HepG2 (cell line): Measurements from ENCODE around the gene TBC1D22A. TPM values are rescaled to one million over a fixed set of nuclear protein-coding genes. Genes with fewer than 3 reads are reported as not detected.

Experiments used
- ATAC-seq: fragments of 200-7000 bp; cut with Tn5 transposase; 3 replicates; pipeline ENCODE4 v1.9.1; 2020; ENCODE audit warnings: mild to moderate bottlenecking, moderate library complexity
- BruUV-seq: library from RNA; stranded (reverse); fragments of 400-500 nt; replicated peaks from 2 replicates; lab custom pipeline; 2021; lab: Mats Ljungman, UMichigan
- CTCF ChIA-PET: fragments of 300-600 bp; formaldehyde crosslinking; extraction: SDS; loops from one replicate; lab custom pipeline; 2021; ENCODE audit warnings: low total read pairs, inconsistent platforms, low intra/inter-chr PET ratio; lab: Yijun Ruan, JAX
- POLR2A ChIA-PET: fragments of 350-600 bp; sonication (Branson Sonifier 250); formaldehyde crosslinking; loops from one replicate; lab custom pipeline; 2020; ENCODE audit warnings: antibody characterized with exemption, inconsistent platforms; lab: Yijun Ruan, JAX
- DNase-seq: peaks from one replicate; pipeline ENCODE4 v3.0.0-alpha.2; 2015; ENCODE audit warnings: low spot score
- FAIRE-seq: peaks from 3 replicates; lab custom pipeline; 2011; peaks lifted over from hg19 to GRCh38; lab: Jason Lieb, UNC
- H2AFZ ChIP-seq: one replicate; pipeline ENCODE4 v1.6.1; 2011; ENCODE audit warnings: low read length, inconsistent platforms
- H3K27ac ChIP-seq: fragments of 300-600 bp; 3 replicates; pipeline ENCODE4 v1.8.0; 2011; ENCODE audit warnings: mixed run types, mild to moderate bottlenecking, mixed read lengths, low read length, inconsistent platforms; ENCODE audit not compliant: insufficient read depth; ENCODE audit errors: extremely low read length
- H3K27me3 ChIP-seq, 2 experiments: fragments of 200-600 bp in 1 of 2; 2 replicates in 1 of 2; 3 replicates in 1 of 2; pipeline versions ENCODE4 v1.6.0 to v1.8.0; 2011; ENCODE audit warnings: low read length in 2 of 2, mild to moderate bottlenecking in 2 of 2, moderate library complexity in 2 of 2, inconsistent platforms in 1 of 2; ENCODE audit not compliant: insufficient read depth in 2 of 2, control insufficient read depth in 1 of 2
- H3K36me3 ChIP-seq, 2 experiments: fragments of 200-600 bp in 1 of 2; replicated peaks in 1 of 2; 2 replicates in 1 of 2; 3 replicates in 1 of 2; pipeline versions ENCODE4 v1.5.1 to v1.8.0; 2011; ENCODE audit warnings: low read length in 2 of 2, inconsistent platforms in 1 of 2; ENCODE audit not compliant: insufficient read depth in 2 of 2, control insufficient read depth in 1 of 2
- H3K4me1 ChIP-seq: 2 replicates; pipeline ENCODE4 v1.5.1; 2012; ENCODE audit warnings: low read length, inconsistent platforms; ENCODE audit not compliant: insufficient read depth
- H3K4me2 ChIP-seq: 2 replicates; pipeline ENCODE4 v1.6.0; 2011; ENCODE audit warnings: low read depth, low read length, inconsistent platforms
- H3K4me3 ChIP-seq, 3 experiments: fragments of 200-600 bp in 1 of 3; sonication (generic), shearing (Covaris generic) in 1 of 3; replicated peaks in 1 of 3; 2 replicates each; pipeline ENCODE4 v1.5.1; 2011 to 2016; ENCODE audit warnings: low read length in 3 of 3, inconsistent platforms in 2 of 3, low read depth in 2 of 3, mild to moderate bottlenecking in 2 of 3, control low read depth in 1 of 3, mixed read lengths in 1 of 3; ENCODE audit not compliant: insufficient read depth in 1 of 3
- H3K79me2 ChIP-seq: one replicate; pipeline ENCODE4 v1.6.1; 2011; ENCODE audit warnings: low read length, inconsistent platforms; ENCODE audit not compliant: insufficient read depth
- H3K9ac ChIP-seq: 2 replicates; pipeline ENCODE4 v1.6.0; 2011; ENCODE audit warnings: mild to moderate bottlenecking, low read depth, low read length, inconsistent platforms; ENCODE audit not compliant: insufficient read depth
- H3K9me3 ChIP-seq: 2 replicates; pipeline ENCODE4 v1.5.1; 2012; ENCODE audit warnings: mild to moderate bottlenecking, low read length
- H4K20me1 ChIP-seq: 2 replicates; pipeline ENCODE4 v1.6.0; 2011; ENCODE audit warnings: inconsistent platforms, mild to moderate bottlenecking, low read length, moderate library complexity; ENCODE audit not compliant: insufficient read depth
- FOXJ3 ChIP-seq: sonication (generic); formaldehyde crosslinking; IDR thresholded peaks from 2 replicates; pipeline ENCODE4 v1.4.0; 2020; ENCODE audit warnings: missing genetic modification reagents, mild to moderate bottlenecking, borderline replicate concordance
- RBAK ChIP-seq: sonication (generic); formaldehyde crosslinking; IDR thresholded peaks from 2 replicates; pipeline ENCODE4 v1.5.1; 2020; ENCODE audit warnings: mild to moderate bottlenecking, missing genetic modification reagents
- SP4 ChIP-seq: sonication (generic); formaldehyde crosslinking; IDR thresholded peaks from 2 replicates; pipeline ENCODE4 v1.8.1; 2023; ENCODE audit warnings: mild to moderate bottlenecking, missing genetic modification reagents
- ZMAT3 ChIP-seq: sonication (generic); formaldehyde crosslinking; conservative IDR thresholded peaks from 2 replicates; pipeline ENCODE4 v1.7.0; 2021; ENCODE audit warnings: missing genetic modification reagents
- ZMYM3 ChIP-seq: sonication (generic); formaldehyde crosslinking; IDR thresholded peaks from 2 replicates; pipeline ENCODE4 v1.5.1; 2020; ENCODE audit warnings: mild to moderate bottlenecking, missing genetic modification reagents
- ZNF124 ChIP-seq: sonication (generic); formaldehyde crosslinking; IDR thresholded peaks from 2 replicates; pipeline ENCODE4 v1.4.0; 2020; ENCODE audit warnings: missing genetic modification reagents
- ZNF546 ChIP-seq: sonication (generic); formaldehyde crosslinking; conservative IDR thresholded peaks from 2 replicates; pipeline ENCODE4 v1.8.1; 2023; ENCODE audit warnings: mild to moderate bottlenecking, missing genetic modification reagents
- ZNF598 ChIP-seq: sonication (generic); formaldehyde crosslinking; IDR thresholded peaks from 2 replicates; pipeline ENCODE4 v1.5.1; 2020; ENCODE audit warnings: mild to moderate bottlenecking, missing genetic modification reagents, borderline replicate concordance
- ZNF816 ChIP-seq: sonication (generic); formaldehyde crosslinking; IDR thresholded peaks from 2 replicates; pipeline ENCODE4 v1.8.0; 2022; ENCODE audit warnings: missing genetic modification reagents, mild to moderate bottlenecking, borderline replicate concordance
- ZNF883 ChIP-seq: sonication (generic); formaldehyde crosslinking; IDR thresholded peaks from 2 replicates; pipeline ENCODE4 v1.5.1; 2020; ENCODE audit warnings: mild to moderate bottlenecking, missing genetic modification reagents; ENCODE audit errors: not compliant biosample characterization
- ZSCAN12 ChIP-seq: sonication (generic); formaldehyde crosslinking; IDR thresholded peaks from 2 replicates; pipeline ENCODE4 v1.9.0; 2021; ENCODE audit warnings: mild to moderate bottlenecking, missing genetic modification reagents
- WGBS: methylation state at CpG from one replicate; pipeline ENCODE4 v1.1.6; 2017; ENCODE audit warnings: low lambda C conversion rate; 5-methylcytosine and 5-hydroxymethylcytosine counted together
- in situ Hi-C: cut with HindIII; loops from 2 replicates; pipeline ENCODE4 v1.10.0; 2017; ENCODE audit warnings: low pct_unique_long_range_greater_than_20kb; ENCODE audit not compliant: extremely low pct_ligation_motif_present
- intact Hi-C: fragments of 100-400 bp; cut with micrococcal nuclease; formaldehyde crosslinking; loops from one replicate; pipeline ENCODE4 v1.10.0; 2022; ENCODE audit not compliant: unreplicated experiment
- polyA plus RNA-seq, 8 experiments: library from polyadenylated mRNA; depleted of rRNA in 3 of 8; stranded (reverse) in 7 of 8; unstranded in 1 of 8; fragments of >200 nt; fragmentation: Illumina TruSeq in 4 of 8; extraction: Trizol in 4 of 8; gene quantifications; 2 replicates each; pipeline versions ENCODE4 v1.2.1 to v1.2.3, GENCODE V29; 2011 to 2016; ENCODE audit warnings: low read depth in 4 of 8, missing spikeins in 1 of 8, mixed read lengths in 1 of 8; ENCODE audit not compliant: insufficient read depth in 1 of 8
- total RNA-seq, 5 experiments: library from RNA; depleted of rRNA; stranded (reverse); fragments of >200 nt; fragmentation: Illumina TruSeq; extraction: Trizol; gene quantifications; 2 replicates each; pipeline ENCODE4 v1.2.3, GENCODE V29; 2016; ENCODE audit warnings: low read depth in 1 of 5
- TF ChIP-seq, protein P1 (sequence below): sonication (generic); formaldehyde crosslinking; IDR thresholded peaks from 2 replicates; pipeline ENCODE4 v1.4.0; 2020; ENCODE audit warnings: mild to moderate bottlenecking, missing genetic modification reagents
- TF ChIP-seq, protein P2 (sequence below): IDR thresholded peaks from 2 replicates; pipeline ENCODE4 v1.6.1; 2016
- TF ChIP-seq, protein P3 (sequence below): sonication (generic); formaldehyde crosslinking; IDR thresholded peaks from 2 replicates; pipeline ENCODE4 v1.4.0; 2020; ENCODE audit warnings: mild to moderate bottlenecking, missing genetic modification reagents, borderline replicate concordance
- TF ChIP-seq, protein P4 (sequence below): sonication (generic); formaldehyde crosslinking; IDR thresholded peaks from 2 replicates; pipeline ENCODE4 v1.5.0; 2020; ENCODE audit warnings: missing genetic modification reagents

TBC1D22A gene
- total and polyA plus RNA-seq, 2 of the 13 experiments (the other 11 are each of a cell fraction or from before 2014, with no cell fraction given) = 17.3 to 18.0 TPM

DNA sequence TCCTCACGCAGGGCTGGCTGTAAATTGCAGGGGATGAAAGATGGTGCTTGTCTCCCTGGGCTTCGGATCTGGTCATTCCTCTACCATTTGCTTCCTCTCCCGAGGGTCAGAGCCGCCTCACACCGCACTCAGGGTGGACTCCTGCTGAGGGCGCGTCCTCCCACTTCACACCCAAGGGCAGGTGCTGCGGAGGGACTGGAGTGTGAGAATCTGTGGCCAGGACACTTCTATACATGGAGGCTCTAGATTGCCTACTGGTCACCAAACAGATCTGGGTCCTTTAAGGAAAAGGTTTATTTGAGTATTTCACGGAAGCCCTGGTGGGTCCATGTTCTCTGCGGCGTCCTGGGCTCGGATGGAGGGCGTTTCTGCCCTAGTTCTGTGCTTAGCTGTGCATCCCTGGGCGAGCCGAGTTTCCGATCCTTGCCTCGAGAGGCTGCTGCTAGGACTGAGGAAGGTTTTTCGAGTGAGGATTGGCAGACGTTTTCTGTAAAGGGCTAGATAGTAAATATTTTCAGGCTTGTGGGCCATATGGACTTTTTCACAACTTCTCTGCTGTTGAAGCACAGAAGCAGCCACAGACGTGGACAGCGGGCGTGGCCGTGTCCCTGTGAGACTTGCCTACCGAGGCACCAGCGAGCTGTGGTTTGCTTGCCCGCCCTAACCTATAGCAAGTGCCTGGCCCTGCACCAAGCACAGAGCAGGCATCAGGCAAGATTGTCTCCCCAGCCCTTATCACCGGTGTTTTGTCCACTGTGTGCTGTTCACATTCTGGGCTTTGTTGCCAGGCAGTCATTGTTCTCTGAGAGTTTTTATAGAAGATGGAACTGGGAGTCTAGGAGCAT is 279.0 kb downstream of the TBC1D22A start:
- Histone ChIP-seq H4K20me1 (no peaks in the 10 kb centered on the region; the same call in 1 of the 2 replicates), H3K36me3 (peaks cover 0 to 2% of the 10 kb centered on the region in 2 experiments; a peak in 2 of 5 replicates), H3K4me1 (peaks cover 20% of the 10 kb centered on the region), H3K4me3 (no peak overlapping the region), H3K9me3 (no peaks in the 10 kb centered on the region), H3K4me2 (no peak overlapping the region), H3K27ac (no peak overlapping the region), H2AFZ (no peak overlapping the region), H3K9ac (no peak overlapping the region), H3K79me2 (no peaks in the 10 kb centered on the region), H3K27me3 (no peaks in the 10 kb centered on the region)
- CTCF ChIA-PET = no interaction called here
- no peak for DNase-seq
- ATAC-seq = no peak
- intact Hi-C loops (no loop called here), in situ Hi-C loops (no loop called here)
- WGBS = 97% methylated on average over 26 of the region's 27 CpGs
- TF ChIP-seq SP4 (CRISPR knock-in tag) (no peak), RBAK (CRISPR knock-in tag) (no peak), ZNF124 (CRISPR knock-in tag) (no peak), ZNF598 (CRISPR knock-in tag) (no peak), ZNF816 (CRISPR knock-in tag) (no peak), ZMAT3 (CRISPR knock-in tag) (no peak), ZNF883 (CRISPR knock-in tag) (no peak), FOXJ3 (CRISPR knock-in tag) (no peak), ZMYM3 (CRISPR knock-in tag) (no peak), ZNF546 (CRISPR knock-in tag) (no peak), ZSCAN12 (CRISPR knock-in tag) (no peak)
- TF ChIP-seq, protein P1, sequence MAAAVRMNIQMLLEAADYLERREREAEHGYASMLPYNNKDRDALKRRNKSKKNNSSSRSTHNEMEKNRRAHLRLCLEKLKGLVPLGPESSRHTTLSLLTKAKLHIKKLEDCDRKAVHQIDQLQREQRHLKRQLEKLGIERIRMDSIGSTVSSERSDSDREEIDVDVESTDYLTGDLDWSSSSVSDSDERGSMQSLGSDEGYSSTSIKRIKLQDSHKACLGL (CRISPR knock-in tag) = no peak
- TF ChIP-seq, protein P2, sequence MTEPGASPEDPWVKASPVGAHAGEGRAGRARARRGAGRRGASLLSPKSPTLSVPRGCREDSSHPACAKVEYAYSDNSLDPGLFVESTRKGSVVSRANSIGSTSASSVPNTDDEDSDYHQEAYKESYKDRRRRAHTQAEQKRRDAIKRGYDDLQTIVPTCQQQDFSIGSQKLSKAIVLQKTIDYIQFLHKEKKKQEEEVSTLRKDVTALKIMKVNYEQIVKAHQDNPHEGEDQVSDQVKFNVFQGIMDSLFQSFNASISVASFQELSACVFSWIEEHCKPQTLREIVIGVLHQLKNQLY (CRISPR knock-in tag) = no peak
- TF ChIP-seq, protein P3, sequence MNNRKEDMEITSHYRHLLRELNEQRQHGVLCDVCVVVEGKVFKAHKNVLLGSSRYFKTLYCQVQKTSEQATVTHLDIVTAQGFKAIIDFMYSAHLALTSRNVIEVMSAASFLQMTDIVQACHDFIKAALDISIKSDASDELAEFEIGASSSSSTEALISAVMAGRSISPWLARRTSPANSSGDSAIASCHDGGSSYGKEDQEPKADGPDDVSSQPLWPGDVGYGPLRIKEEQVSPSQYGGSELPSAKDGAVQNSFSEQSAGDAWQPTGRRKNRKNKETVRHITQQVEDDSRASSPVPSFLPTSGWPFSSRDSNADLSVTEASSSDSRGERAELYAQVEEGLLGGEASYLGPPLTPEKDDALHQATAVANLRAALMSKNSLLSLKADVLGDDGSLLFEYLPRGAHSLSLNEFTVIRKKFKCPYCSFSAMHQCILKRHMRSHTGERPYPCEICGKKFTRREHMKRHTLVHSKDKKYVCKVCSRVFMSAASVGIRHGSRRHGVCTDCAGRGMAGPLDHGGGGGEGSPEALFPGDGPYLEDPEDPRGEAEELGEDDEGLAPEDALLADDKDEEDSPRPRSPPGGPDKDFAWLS (CRISPR knock-in tag) = no peak
- TF ChIP-seq, protein P4, sequence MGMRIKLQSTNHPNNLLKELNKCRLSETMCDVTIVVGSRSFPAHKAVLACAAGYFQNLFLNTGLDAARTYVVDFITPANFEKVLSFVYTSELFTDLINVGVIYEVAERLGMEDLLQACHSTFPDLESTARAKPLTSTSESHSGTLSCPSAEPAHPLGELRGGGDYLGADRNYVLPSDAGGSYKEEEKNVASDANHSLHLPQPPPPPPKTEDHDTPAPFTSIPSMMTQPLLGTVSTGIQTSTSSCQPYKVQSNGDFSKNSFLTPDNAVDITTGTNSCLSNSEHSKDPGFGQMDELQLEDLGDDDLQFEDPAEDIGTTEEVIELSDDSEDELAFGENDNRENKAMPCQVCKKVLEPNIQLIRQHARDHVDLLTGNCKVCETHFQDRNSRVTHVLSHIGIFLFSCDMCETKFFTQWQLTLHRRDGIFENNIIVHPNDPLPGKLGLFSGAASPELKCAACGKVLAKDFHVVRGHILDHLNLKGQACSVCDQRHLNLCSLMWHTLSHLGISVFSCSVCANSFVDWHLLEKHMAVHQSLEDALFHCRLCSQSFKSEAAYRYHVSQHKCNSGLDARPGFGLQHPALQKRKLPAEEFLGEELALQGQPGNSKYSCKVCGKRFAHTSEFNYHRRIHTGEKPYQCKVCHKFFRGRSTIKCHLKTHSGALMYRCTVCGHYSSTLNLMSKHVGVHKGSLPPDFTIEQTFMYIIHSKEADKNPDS (CRISPR knock-in tag) = no peak
- no peak for FAIRE-seq
- BruUV-seq = no TSS peak
- POLR2A ChIA-PET = no interaction called here
